Skin epidermis (tissue), 12 donors: Measurements from ENCODE around the gene ZFP36L1.

ENCODE experiments used
- H3K27ac ChIP-seq, 21 experiments: fragments of 200-600 bp; sonication (generic) in 11 of 21; one replicate each; pipeline ENCODE4 v1.5.0; 2020; ENCODE audit warnings: mild to moderate bottlenecking in 3 of 21, inconsistent platforms in 2 of 21, moderate library complexity in 2 of 21
- H3K4me3 ChIP-seq, 7 experiments: fragments of 200-600 bp; sonication (generic) in 2 of 7; one replicate each; pipeline ENCODE4 v1.5.0; 2020; ENCODE audit warnings: inconsistent platforms in 2 of 7, mild to moderate bottlenecking in 2 of 7, moderate library complexity in 1 of 7

The ZFP36L1 gene

GRCh38 chr14:68755016-68755353 lies 37.9 kb downstream of the ZFP36L1 start:
- no peak overlapping the region for H3K27ac ChIP-seq
- no peak overlapping the region for H3K4me3 ChIP-seq

DNA sequence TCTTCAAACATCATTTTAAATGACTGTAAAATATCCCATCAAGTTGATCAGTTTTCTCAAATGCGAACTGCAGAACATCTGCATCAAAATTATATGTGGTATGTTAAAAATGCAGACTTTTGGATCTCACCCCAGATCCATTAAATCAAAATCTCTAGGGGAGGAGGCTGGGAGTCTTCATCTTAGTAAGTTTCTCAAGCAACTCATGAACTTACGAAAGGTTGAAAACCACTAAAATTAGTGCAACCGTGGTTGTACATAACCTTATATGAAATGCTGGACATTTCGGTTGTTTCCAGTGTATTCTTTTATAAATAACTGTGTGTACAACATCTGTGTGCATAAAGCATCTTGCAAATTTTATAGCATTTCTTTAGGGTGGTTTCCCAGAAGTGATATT lies 39.2 kb downstream of the ZFP36L1 start:
- peak overlapping the region in 2 of 21 experiments; percentile 9 to 20 for H3K27ac ChIP-seq
- no peak overlapping the region for H3K4me3 ChIP-seq

- Histone ChIP-seq H3K27ac (peak overlapping the region in 1 of 21 experiments; percentile 29), H3K4me3 (no peak overlapping the region)
These were observed 40.4 kb downstream of the ZFP36L1 start for GRCh38 chr14:68752271-68753006.

- peak overlapping the region in 1 of 21 experiments; percentile 4 for H3K27ac ChIP-seq
These were observed 43.1 kb downstream of the ZFP36L1 start for GRCh38 chr14:68749487-68750475.

GRCh38 chr14:68748691-68749090 lies 44.2 kb downstream of the ZFP36L1 start:
- H3K27ac ChIP-seq, result no peak overlapping the region
- no peak overlapping the region for H3K4me3 ChIP-seq

More at GRCh38 chr14:68749487-68750475, 43.1 kb downstream of the ZFP36L1 start:
- H3K4me3 ChIP-seq, result no peak overlapping the region

DNA sequence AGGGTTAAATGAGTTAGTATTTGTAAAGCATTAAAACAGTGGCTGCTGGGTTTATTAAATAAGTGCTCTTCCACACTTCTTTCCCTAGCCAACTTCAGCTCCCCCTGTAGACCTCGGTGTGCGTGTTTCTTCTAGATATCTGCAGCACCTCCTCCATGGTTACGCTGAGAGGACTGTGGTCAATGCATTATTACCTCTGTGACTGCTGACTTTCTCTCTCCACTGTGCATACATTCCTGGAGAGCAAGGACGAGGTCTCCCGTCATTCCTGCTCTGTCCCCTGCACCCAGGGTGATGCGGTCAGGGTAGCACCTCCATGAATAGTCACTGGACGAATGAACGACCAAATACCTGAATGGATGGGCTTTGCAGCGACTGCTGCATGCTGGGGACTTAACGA lies 44.6 kb downstream of the ZFP36L1 start:
- Histone ChIP-seq H3K27ac (no peak overlapping the region), H3K4me3 (no peak overlapping the region)

GRCh38 chr14:68747393-68747792 lies 45.5 kb downstream of the ZFP36L1 start:
- no peak overlapping the region for H3K27ac ChIP-seq
- no peak overlapping the region for H3K4me3 ChIP-seq

DNA sequence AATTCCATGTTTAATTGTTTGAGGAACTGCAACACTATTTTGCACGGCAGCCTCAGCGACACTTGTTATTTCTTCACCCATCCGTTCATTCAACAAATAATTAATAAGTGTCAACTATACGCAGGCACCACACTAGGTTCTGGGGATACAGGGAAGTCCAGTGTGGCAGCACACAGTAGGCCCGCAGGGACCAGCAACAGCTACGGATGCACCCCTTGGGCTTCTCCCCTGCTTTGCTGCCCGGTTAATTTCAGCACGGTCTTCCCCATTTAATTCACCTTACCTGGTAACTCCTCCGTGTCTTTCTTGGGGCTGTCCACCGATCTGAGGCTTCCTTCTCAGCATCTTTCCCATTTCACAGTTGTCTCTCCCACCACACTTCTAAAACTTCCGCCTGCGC lies 48.3 kb downstream of the ZFP36L1 start:
- H3K27ac ChIP-seq, result no peak overlapping the region
- H3K4me3 ChIP-seq, result no peak overlapping the region

- H3K4me3 ChIP-seq, result no peak overlapping the region
- H3K27ac ChIP-seq, result peak overlapping the region in 3 of 21 experiments; percentile 14 to 68 (median 42)
These were observed 50.9 kb downstream of the ZFP36L1 start for GRCh38 chr14:68741839-68742470.

DNA sequence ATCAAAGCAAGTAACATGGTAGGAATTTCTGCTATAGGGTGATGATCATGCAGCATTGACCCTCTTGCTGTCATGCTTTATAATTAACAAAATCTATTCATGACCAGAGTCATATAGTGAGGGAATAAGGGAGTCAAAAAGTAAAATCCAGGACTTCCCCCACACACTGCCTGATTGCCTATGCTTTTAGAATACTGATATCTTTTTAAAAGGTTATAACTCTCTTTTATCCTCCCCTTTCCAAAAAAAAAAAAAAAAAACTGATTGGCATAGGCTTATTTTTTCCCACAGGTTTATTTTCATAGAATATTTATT lies 51.4 kb downstream of the ZFP36L1 start:
- Histone ChIP-seq H3K27ac (peak overlapping the region in 1 of 21 experiments; percentile 18), H3K4me3 (no peak overlapping the region)

DNA sequence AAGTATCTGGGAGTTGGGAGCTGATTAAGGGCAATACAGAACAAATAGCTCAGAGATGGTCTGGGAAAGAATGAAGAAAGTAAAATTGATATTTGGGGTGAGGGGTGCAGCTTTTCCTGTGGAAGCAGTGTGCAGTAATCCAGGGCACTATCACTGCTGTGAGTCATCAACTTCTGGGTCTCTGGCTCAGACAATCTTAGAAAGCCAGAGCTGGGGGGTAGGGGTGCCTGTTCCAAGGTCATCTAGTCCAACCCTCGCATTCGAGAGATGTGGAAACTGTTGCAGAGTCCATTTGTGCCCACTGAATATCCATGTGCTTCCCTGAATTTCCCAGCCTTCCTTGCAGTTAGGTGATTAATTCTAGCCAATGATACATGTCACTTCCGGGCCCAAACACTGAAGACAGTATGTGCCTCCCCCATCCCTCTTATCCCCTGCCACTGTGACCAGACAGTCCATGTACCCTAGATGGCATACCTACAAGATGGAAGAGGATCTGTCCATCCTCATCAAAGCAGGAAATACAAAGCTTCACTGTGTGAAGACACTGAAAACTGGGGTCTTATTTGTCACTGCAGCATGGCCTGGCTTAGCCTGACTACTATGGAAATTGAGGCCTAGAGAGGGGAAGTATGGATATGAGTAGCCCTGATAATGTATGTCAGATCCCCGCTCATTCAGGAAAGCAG lies 51.9 kb downstream of the ZFP36L1 start:
- Histone ChIP-seq H3K27ac (no peak overlapping the region), H3K4me3 (no peak overlapping the region)

- H3K27ac ChIP-seq, result no peak overlapping the region
- no peak overlapping the region for H3K4me3 ChIP-seq
These were observed 53.2 kb downstream of the ZFP36L1 start for GRCh38 chr14:68739701-68740100.

GRCh38 chr14:68738559-68738958 lies 54.3 kb downstream of the ZFP36L1 start:
- Histone ChIP-seq H3K27ac (no peak overlapping the region), H3K4me3 (no peak overlapping the region)
